Measurements from ENCODE around the gene TUBA3D.
"Not testable (repeated sequence)": the region's sequence is repeated elsewhere in the genome, so short reads cannot be mapped to it uniquely, and the experiment has no call there.

TUBA3D gene

DNA sequence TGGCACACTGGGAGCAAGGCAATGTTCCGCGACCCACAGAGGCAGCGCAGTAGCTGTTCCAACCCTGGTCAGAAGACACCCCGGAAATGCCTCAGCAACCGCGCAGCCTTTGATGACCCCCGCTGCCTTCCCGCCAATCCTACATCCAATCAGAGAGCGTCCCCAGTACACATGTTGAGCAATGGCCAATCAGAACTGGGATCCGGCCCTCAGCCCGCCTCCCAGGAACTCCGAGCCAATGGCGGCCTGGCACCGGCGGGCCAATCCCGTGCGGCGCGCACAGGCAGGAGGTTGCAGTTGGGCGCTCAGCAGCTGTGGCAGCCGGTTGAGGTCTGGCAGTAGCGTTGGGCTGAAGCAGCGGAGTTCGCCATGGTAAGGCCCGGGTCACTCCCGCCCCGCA lies at the start of gene TUBA3D:
Gene TUBA3D, plus strand, starts transcription at position 289 of the 400 bp plus-strand sequence. Its CDS starts 81 bp downstream, at position 370.
- TF ChIP-seq, protein P1, sequence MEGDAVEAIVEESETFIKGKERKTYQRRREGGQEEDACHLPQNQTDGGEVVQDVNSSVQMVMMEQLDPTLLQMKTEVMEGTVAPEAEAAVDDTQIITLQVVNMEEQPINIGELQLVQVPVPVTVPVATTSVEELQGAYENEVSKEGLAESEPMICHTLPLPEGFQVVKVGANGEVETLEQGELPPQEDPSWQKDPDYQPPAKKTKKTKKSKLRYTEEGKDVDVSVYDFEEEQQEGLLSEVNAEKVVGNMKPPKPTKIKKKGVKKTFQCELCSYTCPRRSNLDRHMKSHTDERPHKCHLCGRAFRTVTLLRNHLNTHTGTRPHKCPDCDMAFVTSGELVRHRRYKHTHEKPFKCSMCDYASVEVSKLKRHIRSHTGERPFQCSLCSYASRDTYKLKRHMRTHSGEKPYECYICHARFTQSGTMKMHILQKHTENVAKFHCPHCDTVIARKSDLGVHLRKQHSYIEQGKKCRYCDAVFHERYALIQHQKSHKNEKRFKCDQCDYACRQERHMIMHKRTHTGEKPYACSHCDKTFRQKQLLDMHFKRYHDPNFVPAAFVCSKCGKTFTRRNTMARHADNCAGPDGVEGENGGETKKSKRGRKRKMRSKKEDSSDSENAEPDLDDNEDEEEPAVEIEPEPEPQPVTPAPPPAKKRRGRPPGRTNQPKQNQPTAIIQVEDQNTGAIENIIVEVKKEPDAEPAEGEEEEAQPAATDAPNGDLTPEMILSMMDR (IDR thresholded peaks at IDR 0.05) = no peak
- no peak for DNase-seq
- peaks cover 4% of the 10 kb centered on the region for H3K9me3 Mint-ChIP-seq

DNA sequence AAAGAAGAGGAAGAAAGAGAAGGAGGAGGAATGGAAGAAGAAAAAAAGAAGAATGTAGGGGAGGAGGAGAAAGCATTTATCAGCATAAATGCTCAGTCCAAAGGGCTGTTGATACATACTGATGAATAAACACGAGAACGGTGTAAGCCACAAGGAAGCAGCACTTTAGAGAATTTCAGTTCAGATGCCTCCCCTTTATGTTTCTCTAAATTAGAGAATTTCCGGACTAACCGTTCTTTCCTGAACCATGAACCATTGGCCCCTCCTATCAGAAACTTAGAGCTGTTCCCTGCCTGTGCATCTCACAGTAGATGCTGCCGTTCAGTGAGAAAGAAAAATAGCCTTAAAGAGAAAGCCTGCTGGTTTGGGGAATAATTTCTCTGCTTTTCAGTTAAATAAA lies 49.2 kb upstream of the TUBA3D start:
- Mint-ChIP-seq H3K9me3 (peaks cover 17% of the 10 kb centered on the region), H3K4me1 (no peaks in the 10 kb centered on the region), H3K27ac (no peak overlapping the region), H3K36me3 (ENCODE audit: low read depth) (peaks cover 10% of the 10 kb centered on the region), H3K27me3 (ENCODE audit: low read depth, poor library complexity) (peaks cover 74% of the 10 kb centered on the region), H3K4me3 (no peak overlapping the region)
- TF ChIP-seq, protein P1 (IDR thresholded peaks at IDR 0.05) = no peak
- DNase-seq = no peak

More for the DNA sequence above, at the start of gene TUBA3D:
- Mint-ChIP-seq H3K4me1 (no peaks in the 10 kb centered on the region), H3K27ac (no peak within 1 kb of the TSS), H3K4me3 (no peak within 1 kb of the TSS), H3K27me3 (ENCODE audit: low read depth, poor library complexity) (peaks cover 2% of the 10 kb centered on the region), H3K36me3 (ENCODE audit: low read depth) (peaks cover 10% of the 10 kb centered on the region)

DNA sequence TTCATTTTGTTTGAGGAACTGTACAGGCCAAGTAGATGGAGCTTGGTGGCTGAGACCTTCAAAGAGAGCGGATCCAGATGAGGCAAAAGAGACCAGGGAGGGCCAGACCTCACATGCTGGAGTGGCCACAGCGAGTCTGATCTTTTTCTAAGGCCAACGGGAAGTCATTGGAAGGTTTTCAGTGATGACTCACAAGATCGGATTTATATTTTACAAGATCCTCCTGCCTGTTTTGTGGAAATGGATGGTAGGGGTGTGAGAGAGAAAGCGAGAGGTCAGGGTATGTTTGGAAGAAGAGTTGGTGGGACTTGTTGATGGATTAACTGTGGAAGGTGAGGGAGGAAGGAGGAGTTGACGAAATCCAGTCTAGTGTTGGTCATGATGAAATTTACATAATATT lies 44.6 kb upstream of the TUBA3D start:
- Mint-ChIP-seq H3K36me3 (ENCODE audit: low read depth) (no peaks in the 10 kb centered on the region), H3K9me3 (no peaks in the 10 kb centered on the region), H3K4me3 (no peak overlapping the region), H3K4me1 (no peaks in the 10 kb centered on the region), H3K27me3 (ENCODE audit: low read depth, poor library complexity) (peaks cover 46% of the 10 kb centered on the region), H3K27ac (no peak overlapping the region)
- no peak for DNase-seq
- TF ChIP-seq, protein P1 (IDR thresholded peaks at IDR 0.05) = no peak

DNA sequence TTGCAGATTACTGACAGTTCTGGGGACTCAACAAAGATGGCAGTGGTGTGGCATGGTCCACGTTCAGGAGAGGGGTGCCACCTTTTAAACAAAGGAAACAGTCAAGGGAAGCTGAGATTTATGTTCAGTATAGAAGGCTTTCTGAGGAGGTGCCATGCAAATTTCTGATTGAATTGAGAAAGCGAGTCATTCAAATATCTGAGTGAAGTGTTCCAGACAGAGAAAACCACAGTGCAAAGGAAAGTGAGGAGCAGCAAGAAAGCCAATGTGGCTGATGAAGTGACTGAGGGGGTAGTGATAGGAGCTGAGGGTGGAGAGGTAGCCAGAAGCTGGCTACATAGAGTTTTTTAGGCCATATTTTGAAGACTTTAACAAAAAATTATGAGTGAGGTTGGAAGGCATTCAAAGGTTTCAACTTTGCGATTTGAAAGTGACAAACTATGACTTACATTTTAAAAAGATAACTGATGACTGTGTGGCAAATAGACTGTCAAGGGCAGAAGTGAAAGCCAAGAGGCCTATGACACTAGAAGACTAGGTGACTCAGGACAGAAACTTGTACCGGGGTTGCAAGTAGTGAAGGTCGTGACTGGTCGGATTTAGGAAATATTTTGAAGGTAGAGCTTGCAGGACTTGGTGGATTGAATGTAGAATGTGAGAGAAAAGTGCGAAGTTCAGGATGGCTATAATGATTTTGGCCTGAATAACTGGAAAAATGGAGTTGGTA lies 35.0 kb upstream of the TUBA3D start:
- DNase-seq; H3K36me3 Mint-ChIP-seq (ENCODE audit: low read depth); H3K4me3 Mint-ChIP-seq; H3K27ac Mint-ChIP-seq; H3K4me1 Mint-ChIP-seq; H3K27me3 Mint-ChIP-seq (ENCODE audit: low read depth, poor library complexity); H3K9me3 Mint-ChIP-seq: not testable (repeated sequence)

DNA sequence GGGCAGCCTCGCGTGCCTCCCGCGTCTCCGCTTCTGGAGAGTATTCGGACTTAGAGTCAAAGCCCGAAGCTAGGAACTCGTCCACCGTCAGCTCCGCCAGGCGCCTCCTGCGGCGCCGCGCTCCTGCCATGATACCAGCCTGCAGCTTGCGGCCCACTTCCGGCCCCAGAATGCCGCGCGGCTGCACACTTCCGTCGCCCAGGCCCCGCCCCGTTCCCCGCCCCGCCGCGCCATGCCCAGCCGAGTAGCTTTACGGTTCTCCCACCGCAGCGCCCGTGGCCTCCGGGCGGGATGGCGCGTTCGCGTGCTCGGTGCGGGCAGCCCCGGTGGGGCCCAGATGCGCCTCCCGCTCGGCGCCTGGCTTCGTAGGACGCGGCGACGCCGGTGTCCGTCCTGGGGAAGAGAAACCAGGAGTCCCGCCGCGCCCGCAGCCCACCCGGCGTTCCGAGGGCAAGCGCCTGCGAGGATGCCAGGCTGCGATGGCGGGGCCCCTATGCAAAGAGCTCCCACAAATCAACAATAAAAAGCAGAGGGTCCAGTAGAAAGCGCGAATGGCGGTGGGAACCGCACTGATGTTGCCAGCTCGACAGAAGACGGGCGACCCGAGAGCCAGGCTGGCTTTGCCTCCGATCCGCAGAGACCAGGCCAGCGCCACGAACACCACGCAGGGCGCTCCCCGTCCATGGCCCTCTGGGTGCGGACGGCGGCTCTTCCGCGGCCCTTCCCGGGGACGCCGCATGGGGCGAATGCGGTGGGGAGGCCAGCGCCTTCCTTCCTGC lies 31.0 kb upstream of the TUBA3D start:
- DNase-seq; H3K9me3 Mint-ChIP-seq; H3K4me1 Mint-ChIP-seq; H3K36me3 Mint-ChIP-seq (ENCODE audit: low read depth); H3K27ac Mint-ChIP-seq; H3K27me3 Mint-ChIP-seq (ENCODE audit: low read depth, poor library complexity); H3K4me3 Mint-ChIP-seq: not testable (repeated sequence)

DNA sequence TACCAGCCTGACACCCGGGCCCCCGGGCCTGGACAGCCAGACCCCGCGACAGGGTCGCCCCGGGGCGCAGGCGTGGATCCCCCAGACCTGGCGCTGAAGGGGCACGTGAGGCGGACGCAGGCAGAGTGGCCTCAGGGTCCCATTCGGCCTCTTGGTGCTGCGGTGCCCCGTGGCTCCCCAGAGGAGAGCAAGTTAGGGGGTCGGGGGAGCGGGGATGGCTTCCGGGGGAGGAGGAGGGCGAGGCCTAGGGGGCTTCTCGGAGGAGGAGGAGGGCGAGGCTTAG lies 30.5 kb upstream of the TUBA3D start:
- H3K9me3 Mint-ChIP-seq; H3K27me3 Mint-ChIP-seq (ENCODE audit: low read depth, poor library complexity); H3K4me1 Mint-ChIP-seq; H3K27ac Mint-ChIP-seq; H3K36me3 Mint-ChIP-seq (ENCODE audit: low read depth); H3K4me3 Mint-ChIP-seq; DNase-seq: not testable (repeated sequence)

DNA sequence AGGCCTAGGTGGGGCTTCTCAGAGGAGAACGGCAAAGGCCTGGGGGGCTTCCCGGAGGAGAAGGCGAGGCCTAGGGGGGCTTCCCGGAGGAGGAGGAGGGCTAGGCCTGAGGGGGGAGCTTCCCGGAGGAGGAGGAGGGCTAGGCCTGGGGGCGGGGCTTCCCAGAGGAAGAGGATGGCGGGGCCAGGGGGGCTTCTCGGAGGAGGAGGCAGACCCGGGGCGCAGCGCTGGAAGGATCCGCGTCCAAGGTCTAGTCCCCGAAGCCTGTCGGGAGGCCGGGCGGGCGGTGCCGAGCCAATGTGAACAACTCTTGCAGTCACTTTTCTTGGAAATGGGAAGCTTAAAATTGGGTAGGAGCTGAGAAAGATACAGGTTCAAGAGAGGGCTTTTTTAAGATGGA lies 30.0 kb upstream of the TUBA3D start:
- H3K9me3 Mint-ChIP-seq = no peaks in the 10 kb centered on the region
- H3K4me3 Mint-ChIP-seq = no peak overlapping the region
- TF ChIP-seq, protein P1 (IDR thresholded peaks at IDR 0.05) = no peak
- H3K36me3 Mint-ChIP-seq (ENCODE audit: low read depth) = no peaks in the 10 kb centered on the region
- no peak overlapping the region for H3K27ac Mint-ChIP-seq
- no peaks in the 10 kb centered on the region for H3K4me1 Mint-ChIP-seq
- H3K27me3 Mint-ChIP-seq (ENCODE audit: low read depth, poor library complexity) = peaks cover 3% of the 10 kb centered on the region
- DNase-seq = no peak

DNA sequence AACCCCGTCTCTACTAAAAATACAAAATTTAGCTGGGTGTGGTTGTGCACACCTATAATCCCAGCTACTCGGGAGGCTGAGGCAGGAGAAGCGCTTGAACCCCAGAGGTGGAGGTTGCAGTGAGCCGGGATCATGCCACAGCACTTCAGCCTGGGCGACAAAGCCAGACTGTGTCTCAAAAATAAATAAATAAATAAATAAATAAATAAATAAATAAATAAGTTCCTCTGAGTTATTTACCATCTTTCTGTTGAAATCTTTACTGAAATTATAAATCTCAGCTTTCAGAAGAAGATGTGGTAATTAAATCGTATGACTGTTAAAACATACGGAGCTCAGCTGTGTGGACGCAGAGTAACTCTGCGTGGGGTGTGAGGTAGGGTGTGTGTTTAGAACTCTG lies 27.9 kb upstream of the TUBA3D start:
- not testable (repeated sequence) for H3K4me3 Mint-ChIP-seq; H3K4me1 Mint-ChIP-seq; H3K27ac Mint-ChIP-seq; H3K36me3 Mint-ChIP-seq (ENCODE audit: low read depth); H3K9me3 Mint-ChIP-seq; DNase-seq; H3K27me3 Mint-ChIP-seq (ENCODE audit: low read depth, poor library complexity)

DNA sequence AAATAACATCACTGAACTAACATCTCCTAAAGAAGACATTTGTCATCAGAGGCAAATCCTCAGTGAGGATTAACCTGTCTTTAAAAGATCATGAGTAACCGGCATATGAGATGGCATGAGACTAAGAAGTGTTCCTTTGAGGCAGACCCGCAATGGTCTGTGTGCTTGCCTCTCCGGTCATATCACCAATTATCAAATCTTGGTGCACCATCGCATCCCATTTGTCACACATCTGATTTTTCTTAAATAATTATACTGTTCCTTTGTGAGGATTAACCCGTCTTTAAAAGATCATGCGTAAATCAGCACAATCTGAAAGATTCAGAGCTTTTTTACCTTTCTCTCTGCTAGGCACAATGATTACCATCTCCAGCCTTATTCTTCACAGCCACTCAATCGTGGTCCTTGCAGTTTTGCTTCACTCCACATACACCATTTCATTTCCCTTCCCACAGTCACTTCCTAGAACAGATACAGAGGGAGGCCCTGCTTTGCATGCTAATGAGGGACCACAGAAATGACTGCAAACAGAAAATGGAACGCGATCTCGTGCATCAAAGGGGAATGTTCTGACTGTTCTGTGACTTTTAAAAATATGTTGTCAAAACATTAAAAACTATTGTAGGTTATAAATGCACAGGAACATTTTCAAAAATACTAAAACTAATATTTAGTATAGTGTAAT lies 24.5 kb upstream of the TUBA3D start:
- not testable (repeated sequence) for H3K9me3 Mint-ChIP-seq; H3K4me3 Mint-ChIP-seq; H3K36me3 Mint-ChIP-seq (ENCODE audit: low read depth); DNase-seq; H3K27ac Mint-ChIP-seq; H3K27me3 Mint-ChIP-seq (ENCODE audit: low read depth, poor library complexity); H3K4me1 Mint-ChIP-seq

DNA sequence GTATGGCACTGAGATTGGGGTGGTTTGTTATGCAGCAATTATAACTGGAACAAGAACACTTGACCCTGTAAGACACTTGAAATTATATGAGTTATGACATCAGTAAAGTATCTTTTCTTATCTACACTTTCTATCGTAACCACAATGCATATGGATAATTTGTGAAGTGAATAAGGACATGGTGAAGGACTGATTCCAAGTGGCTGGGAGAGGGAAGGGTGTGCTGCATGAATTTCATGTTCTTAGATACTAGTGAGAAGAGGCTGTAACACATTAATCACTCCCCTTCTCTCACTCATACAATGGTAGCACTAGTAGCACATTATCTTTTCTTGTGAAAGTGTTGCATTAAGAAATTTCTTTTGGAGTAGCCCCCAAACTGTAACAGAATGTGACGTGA lies 21.0 kb upstream of the TUBA3D start:
- H3K4me1 Mint-ChIP-seq; H3K27ac Mint-ChIP-seq; H3K27me3 Mint-ChIP-seq (ENCODE audit: low read depth, poor library complexity); DNase-seq; H3K9me3 Mint-ChIP-seq; H3K4me3 Mint-ChIP-seq; H3K36me3 Mint-ChIP-seq (ENCODE audit: low read depth): not testable (repeated sequence)

Data from nephron progenitor cell (in vitro differentiated cells).